Measurements from ENCODE around the gene ADAMTS17.

DNA sequence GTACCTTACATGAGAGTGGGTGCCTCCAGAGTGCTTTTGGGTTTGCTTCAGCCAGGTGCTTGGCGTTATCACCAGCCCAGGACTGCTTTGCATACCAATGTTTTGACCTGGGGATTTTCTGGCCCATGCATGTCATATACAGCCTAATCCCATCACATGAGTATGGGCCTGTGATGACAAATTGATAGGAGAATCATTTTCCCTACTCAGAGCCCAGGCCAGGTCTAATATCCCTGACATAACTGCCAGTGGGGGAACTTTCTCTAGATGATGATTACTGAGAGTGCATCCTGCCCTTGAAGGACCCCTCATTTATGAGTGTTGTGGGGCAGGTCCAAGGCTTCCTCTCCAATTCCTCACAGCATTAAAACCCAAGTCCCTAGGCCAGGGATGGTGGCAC, 411.1 kb downstream of the ADAMTS17 start:
- TF ChIP-seq, protein P1, sequence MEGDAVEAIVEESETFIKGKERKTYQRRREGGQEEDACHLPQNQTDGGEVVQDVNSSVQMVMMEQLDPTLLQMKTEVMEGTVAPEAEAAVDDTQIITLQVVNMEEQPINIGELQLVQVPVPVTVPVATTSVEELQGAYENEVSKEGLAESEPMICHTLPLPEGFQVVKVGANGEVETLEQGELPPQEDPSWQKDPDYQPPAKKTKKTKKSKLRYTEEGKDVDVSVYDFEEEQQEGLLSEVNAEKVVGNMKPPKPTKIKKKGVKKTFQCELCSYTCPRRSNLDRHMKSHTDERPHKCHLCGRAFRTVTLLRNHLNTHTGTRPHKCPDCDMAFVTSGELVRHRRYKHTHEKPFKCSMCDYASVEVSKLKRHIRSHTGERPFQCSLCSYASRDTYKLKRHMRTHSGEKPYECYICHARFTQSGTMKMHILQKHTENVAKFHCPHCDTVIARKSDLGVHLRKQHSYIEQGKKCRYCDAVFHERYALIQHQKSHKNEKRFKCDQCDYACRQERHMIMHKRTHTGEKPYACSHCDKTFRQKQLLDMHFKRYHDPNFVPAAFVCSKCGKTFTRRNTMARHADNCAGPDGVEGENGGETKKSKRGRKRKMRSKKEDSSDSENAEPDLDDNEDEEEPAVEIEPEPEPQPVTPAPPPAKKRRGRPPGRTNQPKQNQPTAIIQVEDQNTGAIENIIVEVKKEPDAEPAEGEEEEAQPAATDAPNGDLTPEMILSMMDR (IDR thresholded peaks at IDR 0.05) = no peak
- TF ChIP-seq MAFK (IDR thresholded peaks at IDR 0.05; ENCODE audit: partially characterized antibody) (no peak), PHF8 (IDR thresholded peaks at IDR 0.05; ENCODE audit: borderline replicate concordance, low read depth) (no peak), RCOR1 (IDR thresholded peaks at IDR 0.05; ENCODE audit: low read depth, low read length) (no peak), FOSL2 (IDR thresholded peaks at IDR 0.05) (no peak), FOSL2 (CRISPR knock-in tag; IDR thresholded peaks at IDR 0.05) (no peak)
- TF ChIP-seq, protein P2, sequence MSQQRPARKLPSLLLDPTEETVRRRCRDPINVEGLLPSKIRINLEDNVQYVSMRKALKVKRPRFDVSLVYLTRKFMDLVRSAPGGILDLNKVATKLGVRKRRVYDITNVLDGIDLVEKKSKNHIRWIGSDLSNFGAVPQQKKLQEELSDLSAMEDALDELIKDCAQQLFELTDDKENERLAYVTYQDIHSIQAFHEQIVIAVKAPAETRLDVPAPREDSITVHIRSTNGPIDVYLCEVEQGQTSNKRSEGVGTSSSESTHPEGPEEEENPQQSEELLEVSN (IDR thresholded peaks at IDR 0.05; ENCODE audit: borderline replicate concordance, low read depth) = no peak
- TF ChIP-seq, protein P3, sequence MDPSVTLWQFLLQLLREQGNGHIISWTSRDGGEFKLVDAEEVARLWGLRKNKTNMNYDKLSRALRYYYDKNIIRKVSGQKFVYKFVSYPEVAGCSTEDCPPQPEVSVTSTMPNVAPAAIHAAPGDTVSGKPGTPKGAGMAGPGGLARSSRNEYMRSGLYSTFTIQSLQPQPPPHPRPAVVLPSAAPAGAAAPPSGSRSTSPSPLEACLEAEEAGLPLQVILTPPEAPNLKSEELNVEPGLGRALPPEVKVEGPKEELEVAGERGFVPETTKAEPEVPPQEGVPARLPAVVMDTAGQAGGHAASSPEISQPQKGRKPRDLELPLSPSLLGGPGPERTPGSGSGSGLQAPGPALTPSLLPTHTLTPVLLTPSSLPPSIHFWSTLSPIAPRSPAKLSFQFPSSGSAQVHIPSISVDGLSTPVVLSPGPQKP (IDR thresholded peaks at IDR 0.05; ENCODE audit: low read depth, low read length) = no peak

Measured in A549 (cell line).